Non-pigmented ciliary epithelial cell (primary cell): ENCODE data around the gene CCR5AS.

Experiments
- DNase-seq: peaks from one replicate; pipeline ENCODE4 v3.0.0-alpha.2; 2010; ENCODE audit warnings: low read depth

The CCR5AS gene

DNA sequence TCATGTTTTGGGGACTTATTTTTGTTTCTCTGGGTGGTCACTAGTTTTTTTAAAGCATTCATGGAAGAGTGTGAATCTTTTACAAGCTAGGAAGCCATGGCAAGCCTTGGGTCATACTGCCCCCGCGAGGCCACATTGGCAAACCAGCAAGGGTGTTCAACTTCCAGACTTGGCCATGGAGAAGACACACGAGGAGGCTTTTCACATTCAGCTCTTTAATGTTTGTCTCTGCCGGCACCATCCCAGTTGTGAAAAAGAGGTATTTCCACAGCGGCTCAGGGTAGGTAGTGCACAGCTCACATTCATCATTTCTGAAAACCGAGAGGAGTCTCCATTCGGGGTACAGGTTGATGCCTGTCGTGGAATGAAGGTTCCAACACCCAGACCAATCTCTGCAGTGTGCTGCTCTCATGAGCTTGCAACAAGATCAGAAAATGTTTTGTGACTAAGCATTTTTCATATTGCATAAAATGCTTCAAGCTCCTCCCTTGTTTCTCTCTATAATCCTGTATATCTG is 28.4 kb downstream of the CCR5AS start:
- DNase-seq, result no peak

DNA sequence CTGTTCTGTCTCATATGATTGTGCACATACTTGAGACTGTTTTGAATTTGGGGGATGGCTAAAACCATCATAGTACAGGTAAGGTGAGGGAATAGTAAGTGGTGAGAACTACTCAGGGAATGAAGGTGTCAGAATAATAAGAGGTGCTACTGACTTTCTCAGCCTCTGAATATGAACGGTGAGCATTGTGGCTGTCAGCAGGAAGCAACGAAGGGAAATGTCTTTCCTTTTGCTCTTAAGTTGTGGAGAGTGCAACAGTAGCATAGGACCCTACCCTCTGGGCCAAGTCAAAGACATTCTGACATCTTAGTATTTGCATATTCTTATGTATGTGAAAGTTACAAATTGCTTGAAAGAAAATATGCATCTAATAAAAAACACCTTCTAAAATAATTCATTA is 31.1 kb downstream of the CCR5AS start:
- no peak for DNase-seq

DNA sequence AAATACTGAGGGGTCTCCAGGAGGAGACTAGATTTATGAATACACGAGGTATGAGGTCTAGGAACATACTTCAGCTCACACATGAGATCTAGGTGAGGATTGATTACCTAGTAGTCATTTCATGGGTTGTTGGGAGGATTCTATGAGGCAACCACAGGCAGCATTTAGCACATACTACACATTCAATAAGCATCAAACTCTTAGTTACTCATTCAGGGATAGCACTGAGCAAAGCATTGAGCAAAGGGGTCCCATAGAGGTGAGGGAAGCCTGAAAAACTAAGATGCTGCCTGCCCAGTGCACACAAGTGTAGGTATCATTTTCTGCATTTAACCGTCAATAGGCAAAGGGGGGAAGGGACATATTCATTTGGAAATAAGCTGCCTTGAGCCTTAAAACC is 31.6 kb downstream of the CCR5AS start:
- no peak for DNase-seq

DNA sequence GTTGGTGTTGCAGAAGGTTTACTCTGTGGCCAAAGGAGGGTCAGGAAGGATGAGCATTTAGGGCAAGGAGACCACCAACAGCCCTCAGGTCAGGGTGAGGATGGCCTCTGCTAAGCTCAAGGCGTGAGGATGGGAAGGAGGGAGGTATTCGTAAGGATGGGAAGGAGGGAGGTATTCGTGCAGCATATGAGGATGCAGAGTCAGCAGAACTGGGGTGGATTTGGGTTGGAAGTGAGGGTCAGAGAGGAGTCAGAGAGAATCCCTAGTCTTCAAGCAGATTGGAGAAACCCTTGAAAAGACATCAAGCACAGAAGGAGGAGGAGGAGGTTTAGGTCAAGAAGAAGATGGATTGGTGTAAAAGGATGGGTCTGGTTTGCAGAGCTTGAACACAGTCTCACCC is 32.1 kb downstream of the CCR5AS start:
- DNase-seq, result no peak

DNA sequence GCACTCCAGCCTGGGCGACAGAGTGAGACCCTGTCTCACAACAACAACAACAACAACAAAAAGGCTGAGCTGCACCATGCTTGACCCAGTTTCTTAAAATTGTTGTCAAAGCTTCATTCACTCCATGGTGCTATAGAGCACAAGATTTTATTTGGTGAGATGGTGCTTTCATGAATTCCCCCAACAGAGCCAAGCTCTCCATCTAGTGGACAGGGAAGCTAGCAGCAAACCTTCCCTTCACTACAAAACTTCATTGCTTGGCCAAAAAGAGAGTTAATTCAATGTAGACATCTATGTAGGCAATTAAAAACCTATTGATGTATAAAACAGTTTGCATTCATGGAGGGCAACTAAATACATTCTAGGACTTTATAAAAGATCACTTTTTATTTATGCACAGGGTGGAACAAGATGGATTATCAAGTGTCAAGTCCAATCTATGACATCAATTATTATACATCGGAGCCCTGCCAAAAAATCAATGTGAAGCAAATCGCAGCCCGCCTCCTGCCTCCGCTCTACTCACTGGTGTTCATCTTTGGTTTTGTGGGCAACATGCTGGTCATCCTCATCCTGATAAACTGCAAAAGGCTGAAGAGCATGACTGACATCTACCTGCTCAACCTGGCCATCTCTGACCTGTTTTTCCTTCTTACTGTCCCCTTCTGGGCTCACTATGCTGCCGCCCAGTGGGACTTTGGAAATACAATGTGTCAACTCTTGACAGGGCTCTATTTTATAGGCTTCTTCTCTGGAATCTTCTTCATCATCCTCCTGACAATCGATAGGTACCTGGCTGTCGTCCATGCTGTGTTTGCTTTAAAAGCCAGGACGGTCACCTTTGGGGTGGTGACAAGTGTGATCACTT is 34.1 kb downstream of the CCR5AS start:
- no peak for DNase-seq

DNA sequence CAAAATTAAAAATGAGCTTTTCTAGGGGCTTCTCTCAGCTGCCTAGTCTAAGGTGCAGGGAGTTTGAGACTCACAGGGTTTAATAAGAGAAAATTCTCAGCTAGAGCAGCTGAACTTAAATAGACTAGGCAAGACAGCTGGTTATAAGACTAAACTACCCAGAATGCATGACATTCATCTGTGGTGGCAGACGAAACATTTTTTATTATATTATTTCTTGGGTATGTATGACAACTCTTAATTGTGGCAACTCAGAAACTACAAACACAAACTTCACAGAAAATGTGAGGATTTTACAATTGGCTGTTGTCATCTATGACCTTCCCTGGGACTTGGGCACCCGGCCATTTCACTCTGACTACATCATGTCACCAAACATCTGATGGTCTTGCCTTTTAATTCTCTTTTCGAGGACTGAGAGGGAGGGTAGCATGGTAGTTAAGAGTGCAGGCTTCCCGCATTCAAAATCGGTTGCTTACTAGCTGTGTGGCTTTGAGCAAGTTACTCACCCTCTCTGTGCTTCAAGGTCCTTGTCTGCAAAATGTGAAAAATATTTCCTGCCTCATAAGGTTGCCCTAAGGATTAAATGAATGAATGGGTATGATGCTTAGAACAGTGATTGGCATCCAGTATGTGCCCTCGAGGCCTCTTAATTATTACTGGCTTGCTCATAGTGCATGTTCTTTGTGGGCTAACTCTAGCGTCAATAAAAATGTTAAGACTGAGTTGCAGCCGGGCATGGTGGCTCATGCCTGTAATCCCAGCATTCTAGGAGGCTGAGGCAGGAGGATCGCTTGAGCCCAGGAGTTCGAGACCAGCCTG is 35.1 kb downstream of the CCR5AS start:
- DNase-seq, result no peak

DNA sequence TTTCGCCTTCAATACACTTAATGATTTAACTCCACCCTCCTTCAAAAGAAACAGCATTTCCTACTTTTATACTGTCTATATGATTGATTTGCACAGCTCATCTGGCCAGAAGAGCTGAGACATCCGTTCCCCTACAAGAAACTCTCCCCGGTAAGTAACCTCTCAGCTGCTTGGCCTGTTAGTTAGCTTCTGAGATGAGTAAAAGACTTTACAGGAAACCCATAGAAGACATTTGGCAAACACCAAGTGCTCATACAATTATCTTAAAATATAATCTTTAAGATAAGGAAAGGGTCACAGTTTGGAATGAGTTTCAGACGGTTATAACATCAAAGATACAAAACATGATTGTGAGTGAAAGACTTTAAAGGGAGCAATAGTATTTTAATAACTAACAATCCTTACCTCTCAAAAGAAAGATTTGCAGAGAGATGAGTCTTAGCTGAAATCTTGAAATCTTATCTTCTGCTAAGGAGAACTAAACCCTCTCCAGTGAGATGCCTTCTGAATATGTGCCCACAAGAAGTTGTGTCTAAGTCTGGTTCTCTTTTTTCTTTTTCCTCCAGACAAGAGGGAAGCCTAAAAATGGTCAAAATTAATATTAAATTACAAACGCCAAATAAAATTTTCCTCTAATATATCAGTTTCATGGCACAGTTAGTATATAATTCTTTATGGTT is 35.9 kb downstream of the CCR5AS start, which contains the start of gene CCR5:
Gene CCR5 (plus strand): TSS at position 108 of the 680 bp plus-strand sequence. CDS start 1,957 bp downstream, outside the sequence.
- no peak for DNase-seq

DNA sequence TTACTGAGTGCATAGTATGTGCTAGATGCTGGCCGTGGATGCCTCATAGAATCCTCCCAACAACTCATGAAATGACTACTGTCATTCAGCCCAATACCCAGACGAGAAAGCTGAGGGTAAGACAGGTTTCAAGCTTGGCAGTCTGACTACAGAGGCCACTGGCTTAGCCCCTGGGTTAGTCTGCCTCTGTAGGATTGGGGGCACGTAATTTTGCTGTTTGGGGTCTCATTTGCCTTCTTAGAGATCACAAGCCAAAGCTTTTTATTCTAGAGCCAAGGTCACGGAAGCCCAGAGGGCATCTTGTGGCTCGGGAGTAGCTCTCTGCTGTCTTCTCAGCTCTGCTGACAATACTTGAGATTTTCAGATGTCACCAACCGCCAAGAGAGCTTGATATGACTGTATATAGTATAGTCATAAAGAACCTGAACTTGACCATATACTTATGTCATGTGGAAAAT is 37.2 kb downstream of the CCR5AS start:
- no peak for DNase-seq

DNA sequence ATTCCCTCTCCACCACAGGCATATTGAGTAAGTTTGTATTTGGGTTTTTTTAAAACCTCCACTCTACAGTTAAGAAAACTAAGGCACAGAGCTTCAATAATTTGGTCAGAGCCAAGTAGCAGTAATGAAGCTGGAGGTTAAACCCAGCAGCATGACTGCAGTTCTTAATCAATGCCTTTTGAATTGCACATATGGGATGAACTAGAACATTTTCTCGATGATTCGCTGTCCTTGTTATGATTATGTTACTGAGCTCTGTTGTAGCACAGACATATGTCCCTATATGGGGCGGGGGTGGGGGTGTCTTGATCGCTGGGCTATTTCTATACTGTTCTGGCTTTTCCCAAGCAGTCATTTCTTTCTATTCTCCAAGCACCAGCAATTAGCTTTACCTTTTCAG is 37.7 kb downstream of the CCR5AS start:
- DNase-seq, result no peak

DNA sequence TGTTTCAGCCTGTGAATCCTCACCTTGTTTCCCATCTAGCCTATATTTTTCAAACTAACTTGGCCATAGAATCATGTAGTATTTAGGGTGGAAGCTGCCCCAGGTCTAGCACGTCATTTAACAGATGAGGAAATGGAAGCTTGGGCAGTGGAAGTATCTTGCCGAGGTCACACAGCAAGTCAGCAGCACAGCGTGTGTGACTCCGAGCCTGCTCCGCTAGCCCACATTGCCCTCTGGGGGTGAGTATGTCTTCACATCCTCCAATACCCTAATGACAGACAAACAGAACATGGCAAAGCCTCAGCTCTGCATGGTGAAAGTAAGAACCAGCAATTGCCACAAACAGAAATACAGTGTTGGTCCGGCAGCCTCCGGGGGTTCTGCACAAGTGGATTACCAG is 38.3 kb downstream of the CCR5AS start:
- no peak for DNase-seq

DNA sequence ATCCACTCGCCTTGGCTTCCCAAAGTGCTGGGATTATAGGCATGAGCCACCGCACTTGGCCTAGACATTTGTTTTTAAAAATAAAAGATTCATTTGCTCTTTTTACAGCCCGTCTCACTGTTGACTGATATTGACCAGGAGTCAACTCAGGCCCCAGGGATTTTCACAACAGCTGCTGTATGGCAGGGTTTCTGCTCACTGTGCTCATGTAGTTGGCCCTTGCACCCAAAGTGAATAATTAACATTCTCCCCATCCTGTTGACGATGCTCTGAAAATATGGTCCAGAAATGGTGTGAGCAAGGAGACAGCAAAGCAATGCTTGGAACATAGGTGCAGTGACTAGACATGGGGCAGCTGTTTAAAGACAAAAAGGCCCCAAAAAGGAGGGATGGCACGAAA is 39.1 kb downstream of the CCR5AS start:
- no peak for DNase-seq

DNA sequence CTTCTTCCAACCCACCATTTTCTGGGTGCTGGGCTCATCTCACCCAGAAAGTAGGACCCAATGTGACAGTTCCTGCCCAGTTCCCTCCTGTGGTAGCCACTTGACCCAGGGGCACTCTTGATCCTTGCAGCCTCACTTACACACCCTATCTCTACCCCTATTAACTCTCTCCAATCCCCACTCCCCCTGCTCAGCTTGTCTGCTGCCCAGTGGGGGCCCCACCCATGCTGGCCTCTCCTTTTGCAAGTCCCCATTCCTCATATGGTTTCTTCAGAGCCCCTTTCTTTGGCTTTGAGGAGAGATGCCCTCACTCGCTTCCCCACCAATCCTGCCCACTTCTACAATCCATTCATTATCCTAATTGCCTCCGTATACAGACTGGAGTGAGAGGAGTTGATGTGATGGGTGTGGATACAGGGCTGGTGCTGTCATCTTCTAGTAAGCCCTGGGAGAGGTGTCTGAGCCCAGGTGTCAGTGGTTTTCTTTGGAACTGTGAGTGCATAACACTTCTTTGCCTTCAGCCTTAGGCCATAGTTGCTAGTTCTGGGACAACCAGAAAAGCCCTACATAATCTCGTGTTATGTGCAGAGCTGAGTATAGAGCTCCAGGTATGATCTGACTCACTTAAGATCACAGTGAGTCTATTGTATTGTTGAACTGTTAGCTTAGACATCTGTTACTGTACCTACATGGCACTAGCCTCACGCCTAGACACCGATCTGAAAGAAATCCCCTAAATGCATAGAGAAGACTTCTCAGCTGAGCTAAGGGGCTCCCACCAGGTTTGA is 40.9 kb downstream of the CCR5AS start:
- DNase-seq, result no peak

DNA sequence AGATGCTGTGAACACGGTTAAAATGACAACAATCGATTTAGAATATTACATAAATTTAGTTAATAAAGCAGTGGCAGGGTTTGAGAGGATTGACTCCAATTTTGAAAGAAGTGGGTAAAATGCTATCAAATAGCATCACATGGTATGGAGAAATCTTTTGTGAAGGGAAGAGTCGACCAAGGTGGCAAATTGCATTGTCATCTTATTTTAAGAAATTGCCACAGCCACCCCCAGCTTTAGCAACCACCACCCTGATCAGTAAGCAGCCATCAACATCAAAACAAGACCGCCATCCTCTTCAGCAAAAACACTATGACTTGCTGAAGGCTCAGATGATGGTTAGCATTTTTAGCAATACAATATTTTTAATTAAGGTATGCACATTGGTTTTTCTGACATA is 41.8 kb downstream of the CCR5AS start:
- DNase-seq, result no peak

DNA sequence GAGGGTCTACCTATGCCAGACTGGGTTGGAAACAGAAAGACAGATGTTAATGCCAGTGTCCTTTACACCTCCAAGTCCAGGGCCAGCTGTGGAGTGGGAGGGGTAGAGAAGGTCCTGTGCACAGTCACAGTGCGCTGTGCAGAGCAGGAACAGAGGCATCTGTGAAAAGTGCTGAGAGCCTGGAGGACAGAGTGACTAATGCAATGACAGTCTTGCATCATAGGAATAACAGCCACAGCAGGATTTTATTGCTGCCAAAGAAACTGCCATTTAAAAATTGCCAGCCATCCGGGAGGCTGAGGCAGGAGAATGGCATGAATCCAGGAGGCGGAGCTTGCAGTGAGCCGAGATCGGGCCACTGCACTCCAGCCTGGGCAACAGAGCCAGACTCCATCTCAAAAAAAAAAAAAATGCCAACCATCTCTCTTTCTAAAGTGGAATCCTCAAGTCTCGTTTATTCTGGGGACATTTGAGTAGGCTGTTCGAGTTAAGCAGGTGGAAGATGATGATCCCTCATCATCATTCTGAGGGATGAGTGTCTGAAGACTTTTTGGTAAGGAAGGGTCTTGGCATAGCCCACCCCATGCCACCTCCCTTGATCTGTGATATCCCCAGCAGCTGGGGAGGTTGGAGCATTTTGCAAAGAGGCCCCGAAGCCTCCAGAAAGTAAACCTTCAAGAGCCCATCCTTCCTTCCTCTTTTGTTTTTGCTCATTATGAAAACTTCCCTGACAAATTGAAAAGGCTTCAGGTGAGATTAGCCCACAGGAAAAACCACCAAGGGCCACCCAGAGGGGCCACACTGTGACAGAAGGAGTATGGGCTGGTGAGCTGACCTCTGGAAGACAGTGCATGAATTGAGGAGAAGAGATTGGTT is 45.2 kb downstream of the CCR5AS start:
- no peak for DNase-seq

DNA sequence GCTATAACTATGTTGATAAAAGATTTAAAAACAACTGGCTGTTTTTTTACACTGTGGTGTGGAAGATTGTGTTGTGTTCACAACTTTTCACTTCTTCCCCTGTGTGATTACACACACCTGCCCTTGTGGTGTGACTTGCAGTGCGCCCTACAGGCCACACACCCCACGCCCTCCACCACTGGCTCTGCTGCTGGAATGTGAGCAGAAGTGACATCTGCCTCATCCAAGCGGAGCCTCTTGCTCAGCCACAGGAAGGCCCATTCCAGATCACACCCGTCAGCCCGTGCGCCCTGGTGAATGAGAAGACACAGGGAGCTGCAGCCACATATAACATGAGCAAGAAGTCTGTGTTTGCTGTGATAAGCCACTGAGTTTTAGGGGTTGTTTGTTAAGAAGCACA is 46.0 kb downstream of the CCR5AS start:
- DNase-seq, result no peak

DNA sequence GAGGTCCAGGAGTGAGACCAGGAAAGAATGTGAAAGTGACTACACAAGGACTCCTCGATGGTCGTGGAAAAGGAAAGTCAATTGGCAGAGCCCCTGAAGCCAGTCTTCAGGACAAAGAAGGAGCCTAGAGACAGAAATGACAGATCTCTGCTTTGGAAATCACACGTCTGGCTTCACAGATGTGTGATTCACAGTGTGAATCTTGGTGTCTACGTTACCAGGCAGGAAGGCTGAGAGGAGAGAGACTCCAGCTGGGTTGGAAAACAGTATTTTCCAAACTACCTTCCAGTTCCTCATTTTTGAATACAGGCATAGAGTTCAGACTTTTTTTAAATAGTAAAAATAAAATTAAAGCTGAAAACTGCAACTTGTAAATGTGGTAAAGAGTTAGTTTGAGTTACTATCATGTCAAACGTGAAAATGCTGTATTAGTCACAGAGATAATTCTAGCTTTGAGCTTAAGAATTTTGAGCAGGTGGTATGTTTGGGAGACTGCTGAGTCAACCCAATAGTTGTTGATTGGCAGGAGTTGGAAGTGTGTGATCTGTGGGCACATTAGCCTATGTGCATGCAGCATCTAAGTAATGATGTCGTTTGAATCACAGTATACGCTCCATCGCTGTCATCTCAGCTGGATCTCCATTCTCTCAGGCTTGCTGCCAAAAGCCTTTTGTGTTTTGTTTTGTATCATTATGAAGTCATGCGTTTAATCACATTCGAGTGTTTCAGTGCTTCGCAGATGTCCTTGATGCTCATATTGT is 47.0 kb downstream of the CCR5AS start:
- no peak for DNase-seq

DNA sequence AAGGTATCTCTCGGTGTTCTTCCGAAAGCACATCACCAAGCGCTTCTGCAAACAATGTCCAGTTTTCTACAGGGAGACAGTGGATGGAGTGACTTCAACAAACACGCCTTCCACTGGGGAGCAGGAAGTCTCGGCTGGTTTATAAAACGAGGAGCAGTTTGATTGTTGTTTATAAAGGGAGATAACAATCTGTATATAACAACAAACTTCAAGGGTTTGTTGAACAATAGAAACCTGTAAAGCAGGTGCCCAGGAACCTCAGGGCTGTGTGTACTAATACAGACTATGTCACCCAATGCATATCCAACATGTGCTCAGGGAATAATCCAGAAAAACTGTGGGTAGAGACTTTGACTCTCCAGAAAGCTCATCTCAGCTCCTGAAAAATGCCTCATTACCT is 48.4 kb downstream of the CCR5AS start:
- no peak for DNase-seq

DNA sequence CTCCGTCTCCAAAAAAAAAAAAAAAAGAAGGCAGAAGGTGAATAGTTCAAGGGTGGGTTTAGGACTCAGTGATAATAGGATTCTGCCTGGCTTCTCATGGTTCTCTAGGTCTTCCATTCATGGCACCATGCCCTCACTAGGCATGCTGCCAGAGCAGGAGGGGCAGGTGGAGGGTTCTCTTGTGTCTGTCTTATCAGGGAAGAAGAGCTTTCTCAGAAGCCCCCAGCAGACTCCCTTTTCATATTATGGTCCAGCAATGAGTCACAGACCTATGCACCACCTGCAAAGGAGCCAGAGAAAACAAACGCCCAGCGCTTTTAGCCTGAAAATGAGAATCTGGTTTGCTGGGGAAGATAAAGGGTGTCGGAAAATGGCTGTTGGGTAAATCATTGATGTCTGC is 50.0 kb downstream of the CCR5AS start:
- no peak for DNase-seq

DNA sequence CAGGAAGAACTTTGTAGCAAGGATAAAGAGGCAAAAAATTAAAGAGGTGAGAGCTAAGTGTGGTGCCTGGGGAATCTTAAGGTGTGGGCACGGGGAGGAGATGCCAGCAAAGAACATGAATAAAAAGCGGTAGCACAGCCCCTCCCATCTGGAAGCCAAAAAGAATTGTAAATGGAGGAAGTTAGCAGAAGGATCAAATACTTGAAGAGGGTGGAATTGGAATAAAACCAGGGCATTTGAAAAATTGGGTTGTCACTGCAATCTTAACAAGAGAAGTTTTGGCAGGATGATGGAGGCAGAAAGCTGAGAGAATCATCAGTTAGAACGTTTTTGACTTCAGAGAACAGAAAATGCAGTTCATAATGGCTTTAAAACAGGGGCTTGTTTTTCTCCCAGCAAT is 50.6 kb downstream of the CCR5AS start:
- no peak for DNase-seq

DNA sequence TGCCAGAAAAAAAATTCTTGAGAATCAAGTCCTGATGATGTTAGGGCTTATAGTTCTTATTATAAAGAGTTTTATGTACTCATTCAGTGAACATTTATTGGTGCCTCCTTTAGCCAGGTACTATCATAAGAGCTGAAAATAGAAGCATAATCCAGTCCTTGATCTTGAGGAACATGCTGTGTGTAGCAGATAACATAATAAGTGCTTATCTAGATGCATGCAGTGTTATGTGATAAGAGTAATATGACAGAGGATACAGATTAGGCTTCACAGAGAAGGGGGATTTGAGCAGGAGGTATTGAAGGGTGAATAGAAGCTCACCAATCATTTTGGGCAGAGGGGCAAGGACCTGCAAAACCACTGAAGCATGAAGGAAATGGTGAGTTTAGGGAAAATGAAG is 51.9 kb downstream of the CCR5AS start:
- DNase-seq, result no peak
